Vagina (tissue), 2 donors: ENCODE results near the gene PIP5KL1. TPM values are rescaled to one million over a fixed set of nuclear protein-coding genes. Genes with fewer than 3 reads are reported as not detected.

Experiments used
- DNase-seq, 2 donors: peaks; one replicate each; pipeline ENCODE4 v3.0.0-alpha.2; 2017; ENCODE audit errors: extremely low spot score in 2 of 2
- H3K27ac ChIP-seq: fragments of 200-600 bp; sonication (generic); one replicate; pipeline ENCODE4 v1.5.1; 2019
- H3K27me3 ChIP-seq: fragments of 200-600 bp; sonication (generic); one replicate; pipeline ENCODE4 v1.5.1; 2019
- H3K36me3 ChIP-seq, 2 donors: fragments of 200-600 bp; sonication (generic); one replicate each; pipeline ENCODE4 v1.5.1; 2017 to 2019
- H3K4me1 ChIP-seq: fragments of 200-600 bp; sonication (generic); one replicate; pipeline ENCODE4 v1.5.1; 2019
- H3K4me3 ChIP-seq, 2 donors: fragments of 200-600 bp; sonication (generic); 1 replicate in 1 of 2; 2 replicates in 1 of 2; pipeline ENCODE4 v1.5.1; 2016 to 2019
- H3K9me3 ChIP-seq: fragments of 200-600 bp; sonication (generic); one replicate; pipeline ENCODE4 v1.5.1; 2019
- CTCF ChIP-seq, 3 experiments: fragments of 450-650 bp in 2 of 3; fragments of 200-600 bp in 1 of 3; sonication (generic) in 1 of 3; IDR thresholded peaks; one replicate each; pipeline ENCODE4 v1.5.1; 2017 to 2019; ENCODE audit warnings: antibody characterized with exemption in 3 of 3, mild to moderate bottlenecking in 2 of 3, moderate library complexity in 2 of 3
- POLR2A ChIP-seq, 2 donors: fragments of 450-650 bp; IDR thresholded peaks; one replicate each; pipeline ENCODE4 v1.6.1; 2017; ENCODE audit warnings: antibody characterized with exemption in 2 of 2, mild to moderate bottlenecking in 2 of 2, moderate library complexity in 2 of 2
- POLR2AphosphoS5 ChIP-seq, 2 donors: sonication (generic); formaldehyde crosslinking; IDR thresholded peaks; one replicate each; pipeline ENCODE4 v1.9.0; 2017; ENCODE audit warnings: antibody characterized with exemption in 2 of 2, mild to moderate bottlenecking in 2 of 2, low read depth in 1 of 2; ENCODE audit not compliant: insufficient read depth in 1 of 2
- intact Hi-C: fragments of 100-400 bp; cut with DNase I; formaldehyde crosslinking; loops from one replicate; pipeline ENCODE4 v1.15.1; 2023
- total RNA-seq: library from RNA; depleted of rRNA; stranded (reverse); fragments of >200 nt; gene quantifications from one replicate; pipeline ENCODE4 v1.2.3, GENCODE V29; 2016

Gene PIP5KL1
- total RNA-seq, 1 donor from 2014 or later = 10.3 TPM

- TF ChIP-seq POLR2AphosphoS5 (IDR thresholded peaks at IDR 0.05; ENCODE audit: insufficient read depth in 1 of 2, low read depth in 1 of 2) = no peak
- TF ChIP-seq POLR2A (IDR thresholded peaks at IDR 0.05) = no peak
- TF ChIP-seq CTCF (IDR thresholded peaks at IDR 0.05) = no peak
- H3K36me3 ChIP-seq = peaks cover 0 to 32% of the 10 kb centered on the region in 2 donors
- H3K27ac ChIP-seq = peak overlapping the region; percentile 77
- H3K27me3 ChIP-seq = no peaks in the 10 kb centered on the region
- no peak for DNase-seq
- H3K9me3 ChIP-seq = no peaks in the 10 kb centered on the region
- no peak overlapping the region for H3K4me3 ChIP-seq
- intact Hi-C loops = loop anchor here (5.0 kb wide), 3 partner anchors 38 to 173 kb away; partner anchors contain the start of gene EEIG1
- H3K4me1 ChIP-seq = peaks cover 47% of the 10 kb centered on the region
Observed at GRCh38 chr9:127944586-127945218, 14.1 kb upstream of the PIP5KL1 start.

DNA sequence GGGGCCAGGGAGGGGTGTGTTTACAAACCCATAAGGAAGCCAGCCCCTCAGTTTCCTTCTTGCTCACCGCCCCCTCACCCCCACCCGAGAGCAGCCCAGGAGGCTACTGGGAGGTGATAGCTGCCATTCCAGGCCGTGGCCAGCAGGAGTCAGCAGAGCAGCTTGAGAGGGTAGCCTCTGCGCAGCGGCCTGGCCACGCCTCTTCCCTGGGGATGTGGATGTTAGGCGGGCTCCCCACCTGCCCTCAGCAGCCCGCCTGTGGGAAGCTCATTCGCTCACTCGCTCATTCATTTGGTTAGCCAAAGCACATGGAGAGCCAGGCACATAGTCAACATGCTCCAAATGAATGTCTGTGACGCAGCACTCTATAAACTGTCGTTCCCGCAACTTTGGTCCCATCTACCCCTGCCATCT lies 13.2 kb upstream of the PIP5KL1 start:
- Histone ChIP-seq H3K27me3 (no peaks in the 10 kb centered on the region), H3K27ac (peak overlapping the region; percentile 77), H3K4me3 (no peak overlapping the region), H3K36me3 (peaks cover 0 to 32% of the 10 kb centered on the region in 2 donors), H3K9me3 (no peaks in the 10 kb centered on the region), H3K4me1 (peaks cover 46% of the 10 kb centered on the region)
- intact Hi-C loops = loop anchor here (5.0 kb wide), 3 partner anchors 39 to 174 kb away; partner anchors contain the start of gene EEIG1
- TF ChIP-seq POLR2A (IDR thresholded peaks at IDR 0.05) = no peak
- peak in 1 of 2 donors; percentile 51 for TF ChIP-seq POLR2AphosphoS5 (IDR thresholded peaks at IDR 0.05; ENCODE audit: insufficient read depth in 1 of 2, low read depth in 1 of 2)
- TF ChIP-seq CTCF (IDR thresholded peaks at IDR 0.05) = peak; percentile 84 to 96 (median 90)
- DNase-seq = no peak

- Histone ChIP-seq H3K36me3 (peaks cover 0 to 32% of the 10 kb centered on the region in 2 donors), H3K4me3 (no peak overlapping the region), H3K4me1 (peaks cover 52% of the 10 kb centered on the region), H3K27me3 (no peaks in the 10 kb centered on the region), H3K27ac (peak overlapping the region; percentile 77), H3K9me3 (no peaks in the 10 kb centered on the region)
- TF ChIP-seq CTCF (IDR thresholded peaks at IDR 0.05) (no peak), POLR2A (IDR thresholded peaks at IDR 0.05) (no peak), POLR2AphosphoS5 (IDR thresholded peaks at IDR 0.05; ENCODE audit: insufficient read depth in 1 of 2, low read depth in 1 of 2) (no peak)
- no peak for DNase-seq
- intact Hi-C loops = loop anchor here (5.0 kb wide), 3 partner anchors 39 to 174 kb away; partner anchors contain the start of gene EEIG1
Observed at GRCh38 chr9:127943011-127943662, 12.6 kb upstream of the PIP5KL1 start.

DNA sequence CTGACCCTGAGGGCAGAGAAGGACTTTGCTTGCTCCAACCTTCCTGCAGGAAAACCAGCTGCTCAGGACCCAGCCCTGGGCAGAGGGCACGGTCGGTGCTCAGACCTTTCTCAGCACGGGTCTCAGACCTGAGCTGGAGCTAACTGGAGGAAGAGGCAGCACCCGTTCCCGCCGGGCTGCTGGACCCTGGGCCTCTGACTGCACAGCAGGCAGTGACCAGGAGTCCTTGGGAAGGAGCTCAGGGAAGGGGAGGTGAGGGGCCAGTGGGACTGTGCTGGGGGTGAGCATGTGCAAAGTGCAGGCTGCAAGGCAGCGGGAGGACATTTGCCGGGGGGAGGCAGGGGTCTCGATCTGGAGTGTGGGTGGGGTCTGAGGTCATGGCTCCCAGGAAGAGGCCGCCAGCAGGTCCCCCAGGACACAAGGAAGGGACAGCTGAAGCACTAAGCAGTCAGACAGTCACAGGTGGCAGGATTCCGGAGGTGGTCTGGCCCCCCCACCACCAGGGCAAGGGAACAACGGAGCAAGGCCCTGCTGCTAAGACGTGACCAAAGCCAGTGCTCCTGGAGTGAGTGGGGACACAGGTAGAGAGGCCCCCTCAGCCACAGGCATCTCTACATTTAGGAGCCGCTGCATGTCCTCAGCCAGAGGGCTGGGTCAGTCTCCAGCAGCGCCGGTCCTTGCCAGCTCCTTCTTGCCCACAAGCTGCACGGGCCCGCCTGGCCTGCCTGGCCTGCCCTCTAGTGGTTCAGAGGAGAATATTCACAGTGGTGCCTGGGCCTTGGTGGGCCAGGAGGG lies 11.8 kb upstream of the PIP5KL1 start:
- no peaks in the 10 kb centered on the region for H3K9me3 ChIP-seq
- peaks cover 0 to 32% of the 10 kb centered on the region in 2 donors for H3K36me3 ChIP-seq
- intact Hi-C loops = loop anchor here (5.0 kb wide), 3 partner anchors 40 to 175 kb away; partner anchors contain the start of gene EEIG1
- DNase-seq = no peak
- H3K4me3 ChIP-seq = no peak overlapping the region
- TF ChIP-seq POLR2A (IDR thresholded peaks at IDR 0.05) = no peak
- TF ChIP-seq POLR2AphosphoS5 (IDR thresholded peaks at IDR 0.05; ENCODE audit: insufficient read depth in 1 of 2, low read depth in 1 of 2) = peak in 1 of 2 donors; percentile 39
- peak; percentile 57 to 91 (median 72) for TF ChIP-seq CTCF (IDR thresholded peaks at IDR 0.05)
- no peaks in the 10 kb centered on the region for H3K27me3 ChIP-seq
- peak overlapping the region; percentile 77 for H3K27ac ChIP-seq
- peaks cover 55% of the 10 kb centered on the region for H3K4me1 ChIP-seq
